Breast epithelium (tissue), 3 donors: Measurements from ENCODE around the gene CYB561A3.

Experiments
- POLR2A ChIP-seq: fragments of 450-650 bp; IDR thresholded peaks from one replicate; pipeline ENCODE4 v1.6.1; 2016; ENCODE audit warnings: antibody characterized with exemption, mild to moderate bottlenecking, moderate library complexity
- POLR2AphosphoS5 ChIP-seq, 3 donors: sonication (generic); formaldehyde crosslinking; IDR thresholded peaks; one replicate each; pipeline ENCODE4 v1.6.1; 2017; ENCODE audit warnings: antibody characterized with exemption in 3 of 3
- TF ChIP-seq, protein P1 (sequence below), 3 donors: fragments of 450-650 bp; IDR thresholded peaks; one replicate each; pipeline ENCODE4 v1.5.1; 2016 to 2017; ENCODE audit warnings: antibody characterized with exemption in 3 of 3, mild to moderate bottlenecking in 3 of 3, moderate library complexity in 3 of 3

DNA sequence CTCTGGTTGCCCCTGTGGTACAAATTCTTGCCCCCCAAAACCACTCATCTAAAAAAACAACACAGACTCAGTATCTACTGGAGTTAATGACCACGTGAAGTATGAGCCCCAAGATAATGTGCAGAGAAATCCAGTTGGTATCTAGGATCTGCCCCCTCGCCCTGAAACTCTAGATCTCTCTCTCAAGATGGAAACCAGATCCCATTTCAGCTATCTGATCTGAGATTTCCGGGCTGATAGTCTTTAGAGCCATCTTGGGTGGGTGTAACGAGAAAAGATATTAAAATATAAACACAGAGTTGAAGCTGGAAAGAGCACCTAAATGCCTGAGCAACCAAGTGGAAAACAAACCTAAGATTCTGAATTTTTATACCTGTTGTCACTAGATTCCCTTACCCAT is 52.5 kb downstream of the CYB561A3 start:
- TF ChIP-seq, protein P1, sequence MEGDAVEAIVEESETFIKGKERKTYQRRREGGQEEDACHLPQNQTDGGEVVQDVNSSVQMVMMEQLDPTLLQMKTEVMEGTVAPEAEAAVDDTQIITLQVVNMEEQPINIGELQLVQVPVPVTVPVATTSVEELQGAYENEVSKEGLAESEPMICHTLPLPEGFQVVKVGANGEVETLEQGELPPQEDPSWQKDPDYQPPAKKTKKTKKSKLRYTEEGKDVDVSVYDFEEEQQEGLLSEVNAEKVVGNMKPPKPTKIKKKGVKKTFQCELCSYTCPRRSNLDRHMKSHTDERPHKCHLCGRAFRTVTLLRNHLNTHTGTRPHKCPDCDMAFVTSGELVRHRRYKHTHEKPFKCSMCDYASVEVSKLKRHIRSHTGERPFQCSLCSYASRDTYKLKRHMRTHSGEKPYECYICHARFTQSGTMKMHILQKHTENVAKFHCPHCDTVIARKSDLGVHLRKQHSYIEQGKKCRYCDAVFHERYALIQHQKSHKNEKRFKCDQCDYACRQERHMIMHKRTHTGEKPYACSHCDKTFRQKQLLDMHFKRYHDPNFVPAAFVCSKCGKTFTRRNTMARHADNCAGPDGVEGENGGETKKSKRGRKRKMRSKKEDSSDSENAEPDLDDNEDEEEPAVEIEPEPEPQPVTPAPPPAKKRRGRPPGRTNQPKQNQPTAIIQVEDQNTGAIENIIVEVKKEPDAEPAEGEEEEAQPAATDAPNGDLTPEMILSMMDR (IDR thresholded peaks at IDR 0.05) = no peak
- TF ChIP-seq POLR2A (no peak), POLR2AphosphoS5 (IDR thresholded peaks at IDR 0.05) (no peak)
